ENCODE data around the gene C6orf118. TPM values are rescaled to one million over a fixed set of nuclear protein-coding genes. Genes with fewer than 3 reads are reported as not detected.

C6orf118 gene
- total and polyA plus RNA-seq, 10 of the 15 experiments (the other 5 are each of a cell fraction or from before 2014, with no cell fraction given): not detected

- intact Hi-C loops (cut with micrococcal nuclease; ENCODE audit: unreplicated experiment): no loop called here
- no TSS peak for BruUV-seq (replicated peaks)
- SMC1A ChIA-PET (ENCODE audit: uncharacterized antibody, unreplicated experiment): no interaction called here
Observed at GRCh38 chr6:165266621-165267020, 42.8 kb downstream of the C6orf118 start.

More at GRCh38 chr6:165266621-165267020, 42.8 kb downstream of the C6orf118 start:
- CTCF ChIA-PET: no interaction called here
- RAD21 ChIA-PET (ENCODE audit: unreplicated experiment): no interaction called here
- Histone ChIP-seq H3K9ac (ENCODE audit: control insufficient read depth, insufficient read depth, low read length) (no peak overlapping the region), H3K36me3 (ENCODE audit: control insufficient read depth in 2 of 2, insufficient read depth in 2 of 2, low read length in 1 of 2) (no peaks in the 10 kb centered on the region), H4K20me1 (ENCODE audit: control insufficient read depth, insufficient read depth) (no peaks in the 10 kb centered on the region), H3K4me3 (no peak overlapping the region), H2AFZ (ENCODE audit: control insufficient read depth, low read depth, low read length) (no peak overlapping the region), H3K27me3 (replicated peaks in 1 of 2; ENCODE audit: control insufficient read depth in 2 of 2, insufficient read depth in 2 of 2, low read length in 1 of 2) (no peaks in the 10 kb centered on the region), H3K9me3 (replicated peaks; ENCODE audit: control insufficient read depth, insufficient read depth, low read length) (no peaks in the 10 kb centered on the region), H3K4me1 (ENCODE audit: control insufficient read depth, insufficient read depth, low read length) (no peaks in the 10 kb centered on the region), H3K4me2 (ENCODE audit: control insufficient read depth, insufficient read depth) (no peak overlapping the region), H3K27ac (ENCODE audit: control insufficient read depth, insufficient read depth) (no peak overlapping the region), H3K79me2 (ENCODE audit: control insufficient read depth, insufficient read depth, low read length) (no peaks in the 10 kb centered on the region)
- no peak for ATAC-seq
- no peak for TF ChIP-seq SUPT20H (IDR thresholded peaks at IDR 0.05; ENCODE audit: borderline replicate concordance, control insufficient read depth, low read depth, low read length)
- TF ChIP-seq EZH2 (IDR thresholded peaks at IDR 0.05; ENCODE audit: borderline replicate concordance, control insufficient read depth, low read depth, low read length): no peak
- no peak for TF ChIP-seq BMI1 (IDR thresholded peaks at IDR 0.05; ENCODE audit: borderline replicate concordance)
- TF ChIP-seq RBBP5 (conservative IDR thresholded peaks at IDR 0.05): no peak
- TF ChIP-seq, protein P1, sequence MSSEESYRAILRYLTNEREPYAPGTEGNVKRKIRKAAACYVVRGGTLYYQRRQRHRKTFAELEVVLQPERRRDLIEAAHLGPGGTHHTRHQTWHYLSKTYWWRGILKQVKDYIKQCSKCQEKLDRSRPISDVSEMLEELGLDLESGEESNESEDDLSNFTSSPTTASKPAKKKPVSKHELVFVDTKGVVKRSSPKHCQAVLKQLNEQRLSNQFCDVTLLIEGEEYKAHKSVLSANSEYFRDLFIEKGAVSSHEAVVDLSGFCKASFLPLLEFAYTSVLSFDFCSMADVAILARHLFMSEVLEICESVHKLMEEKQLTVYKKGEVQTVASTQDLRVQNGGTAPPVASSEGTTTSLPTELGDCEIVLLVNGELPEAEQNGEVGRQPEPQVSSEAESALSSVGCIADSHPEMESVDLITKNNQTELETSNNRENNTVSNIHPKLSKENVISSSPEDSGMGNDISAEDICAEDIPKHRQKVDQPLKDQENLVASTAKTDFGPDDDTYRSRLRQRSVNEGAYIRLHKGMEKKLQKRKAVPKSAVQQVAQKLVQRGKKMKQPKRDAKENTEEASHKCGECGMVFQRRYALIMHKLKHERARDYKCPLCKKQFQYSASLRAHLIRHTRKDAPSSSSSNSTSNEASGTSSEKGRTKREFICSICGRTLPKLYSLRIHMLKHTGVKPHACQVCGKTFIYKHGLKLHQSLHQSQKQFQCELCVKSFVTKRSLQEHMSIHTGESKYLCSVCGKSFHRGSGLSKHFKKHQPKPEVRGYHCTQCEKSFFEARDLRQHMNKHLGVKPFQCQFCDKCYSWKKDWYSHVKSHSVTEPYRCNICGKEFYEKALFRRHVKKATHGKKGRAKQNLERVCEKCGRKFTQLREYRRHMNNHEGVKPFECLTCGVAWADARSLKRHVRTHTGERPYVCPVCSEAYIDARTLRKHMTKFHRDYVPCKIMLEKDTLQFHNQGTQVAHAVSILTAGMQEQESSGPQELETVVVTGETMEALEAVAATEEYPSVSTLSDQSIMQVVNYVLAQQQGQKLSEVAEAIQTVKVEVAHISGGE (CRISPR knock-in tag; IDR thresholded peaks at IDR 0.05): no peak
- POLR2A ChIA-PET: no interaction called here
- in situ Hi-C loops (cut with MboI): no loop called here
- no peak for FAIRE-seq
- DNase-seq (ENCODE audit: low read depth, low spot score): no peak
- 0% methylated on average over 1 of the region's 1 CpG for WGBS (ENCODE audit: insufficient coverage, insufficient replicate concordance, low lambda C conversion rate, missing lambda C conversion rate)

All from GM12878 (cell line).